ENCODE results near the gene ARHGAP28.

ARHGAP28 gene

GRCh38 chr18:6757931-6758330 lies 28.4 kb downstream of the ARHGAP28 start:
- TF ChIP-seq CTCF (IDR thresholded peaks at IDR 0.05; ENCODE audit: low read depth, low read length, missing control alignments) = no peak
- DNase-seq (ENCODE audit: extremely low read depth, low read depth) = peak; percentile 56
- no peak overlapping the region for H3K4me3 ChIP-seq (replicated peaks; ENCODE audit: low read depth, low read length)

- no peak overlapping the region for H3K4me3 ChIP-seq (replicated peaks; ENCODE audit: low read depth, low read length)
- no peak for TF ChIP-seq CTCF (IDR thresholded peaks at IDR 0.05; ENCODE audit: low read depth, low read length, missing control alignments)
- no peak for DNase-seq (ENCODE audit: extremely low read depth, low read depth)
These were observed 30.1 kb downstream of the ARHGAP28 start for GRCh38 chr18:6759579-6759978.

- TF ChIP-seq CTCF (IDR thresholded peaks at IDR 0.05; ENCODE audit: low read depth, low read length, missing control alignments) = no peak
- DNase-seq (ENCODE audit: extremely low read depth, low read depth) = no peak
- no peak overlapping the region for H3K4me3 ChIP-seq (replicated peaks; ENCODE audit: low read depth, low read length)
These were observed 34.0 kb downstream of the ARHGAP28 start for GRCh38 chr18:6763524-6763923.

GRCh38 chr18:6764382-6764781 lies 34.9 kb downstream of the ARHGAP28 start:
- no peak for DNase-seq (ENCODE audit: extremely low read depth, low read depth)
- TF ChIP-seq CTCF (IDR thresholded peaks at IDR 0.05; ENCODE audit: low read depth, low read length, missing control alignments) = no peak
- H3K4me3 ChIP-seq (replicated peaks; ENCODE audit: low read depth, low read length) = no peak overlapping the region

- no peak overlapping the region for H3K4me3 ChIP-seq (replicated peaks; ENCODE audit: low read depth, low read length)
- DNase-seq (ENCODE audit: extremely low read depth, low read depth) = no peak
- TF ChIP-seq CTCF (IDR thresholded peaks at IDR 0.05; ENCODE audit: low read depth, low read length, missing control alignments) = no peak
These were observed 44.3 kb downstream of the ARHGAP28 start for GRCh38 chr18:6773777-6774176.

- no peak overlapping the region for H3K4me3 ChIP-seq (replicated peaks; ENCODE audit: low read depth, low read length)
- no peak for DNase-seq (ENCODE audit: extremely low read depth, low read depth)
These were observed 45.7 kb downstream of the ARHGAP28 start for GRCh38 chr18:6775237-6775636.

More at GRCh38 chr18:6775237-6775636, 45.7 kb downstream of the ARHGAP28 start:
- TF ChIP-seq CTCF (IDR thresholded peaks at IDR 0.05; ENCODE audit: low read depth, low read length, missing control alignments) = no peak
